Measurements from ENCODE around the gene TMUB1.

Gene TMUB1

DNA sequence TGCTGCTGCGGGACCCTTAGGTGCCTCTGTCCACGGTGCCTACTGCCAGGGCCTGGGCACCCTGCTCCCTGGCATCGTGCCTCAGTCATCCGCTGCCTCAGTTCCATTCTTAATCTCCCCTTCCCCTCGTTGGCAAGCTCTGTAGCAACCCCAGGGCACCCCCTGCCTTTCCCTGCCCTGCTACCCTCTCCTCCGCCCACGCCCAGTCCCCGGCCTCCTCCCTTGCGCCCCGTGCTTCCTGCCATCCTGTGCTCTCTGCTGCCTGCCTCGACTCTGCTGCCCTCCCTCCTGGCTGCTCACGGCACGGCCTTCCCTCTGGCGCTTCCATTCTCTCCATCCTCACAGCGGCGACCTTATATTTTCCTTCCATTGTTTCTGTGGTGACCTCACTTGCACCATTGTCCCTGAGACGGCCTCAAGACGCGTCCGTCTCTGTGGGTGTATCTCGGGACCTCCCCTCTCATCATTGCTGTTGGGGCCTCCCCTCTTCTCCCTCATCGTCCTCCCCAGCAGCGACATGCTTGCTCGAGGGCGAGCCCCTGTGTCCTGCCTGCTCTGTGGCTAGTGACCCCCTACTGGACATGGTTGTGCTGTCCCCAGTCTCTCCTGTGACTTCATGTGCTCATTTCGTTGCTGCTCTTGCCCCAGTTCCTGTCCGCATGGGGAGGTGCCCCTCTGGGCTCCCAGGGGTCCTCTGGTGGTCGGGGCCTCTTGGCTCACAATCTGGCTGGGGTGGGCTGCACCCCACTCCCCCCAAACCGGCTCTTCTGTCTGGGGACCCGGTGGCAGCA lies 38.3 kb upstream of the TMUB1 start:
- in situ Hi-C loops (cut with MboI; ENCODE audit: low sequenced_read_pairs) = loop anchor here (25.0 kb wide), 1 partner anchor 334 kb away; no protein-coding TSS in a partner anchor

DNA sequence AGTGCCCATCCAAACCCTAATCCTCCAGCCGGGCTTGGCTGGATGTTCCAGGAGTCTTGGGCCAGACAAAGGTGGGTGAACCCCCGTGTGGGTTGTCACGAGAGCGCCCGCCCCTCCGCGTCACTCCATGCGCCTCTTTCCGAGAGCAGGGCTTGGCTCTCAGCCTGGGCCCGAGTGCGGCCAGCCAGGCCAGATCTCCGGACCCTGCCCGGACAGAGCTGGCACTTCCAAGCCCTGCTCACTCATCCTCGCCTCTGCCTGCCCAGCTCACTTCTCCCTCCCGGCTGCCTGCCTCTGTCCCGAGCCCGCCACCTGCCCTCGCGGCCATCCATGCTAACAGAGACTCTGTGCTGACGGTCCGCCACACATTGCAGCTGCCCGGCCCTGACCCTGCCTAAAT lies 37.6 kb upstream of the TMUB1 start:
- in situ Hi-C loops (cut with MboI; ENCODE audit: low sequenced_read_pairs) = loop anchor here (25.0 kb wide), 1 partner anchor 334 kb away; no protein-coding TSS in a partner anchor

DNA sequence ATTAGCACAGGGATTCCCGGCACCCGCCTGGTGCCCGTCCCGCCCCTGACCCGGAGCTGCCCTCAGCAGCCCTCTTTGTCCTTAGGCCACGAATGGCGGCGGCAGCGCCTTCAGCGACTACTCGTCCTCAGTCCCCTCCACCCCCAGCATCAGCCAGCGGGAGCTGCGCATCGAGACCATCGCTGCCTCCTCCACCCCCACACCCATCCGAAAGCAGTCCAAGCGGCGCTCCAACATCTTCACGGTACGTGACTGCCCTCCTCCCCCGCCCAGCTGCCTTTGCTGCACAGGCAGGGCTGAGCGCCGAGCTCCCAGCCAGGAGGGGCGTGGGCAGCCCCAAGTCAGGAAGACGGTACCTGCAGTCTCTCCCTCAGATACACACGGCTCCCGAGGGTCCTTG lies 36.6 kb upstream of the TMUB1 start:
- in situ Hi-C loops (cut with MboI; ENCODE audit: low sequenced_read_pairs) = loop anchor here (25.0 kb wide), 1 partner anchor 333 kb away; no protein-coding TSS in a partner anchor

DNA sequence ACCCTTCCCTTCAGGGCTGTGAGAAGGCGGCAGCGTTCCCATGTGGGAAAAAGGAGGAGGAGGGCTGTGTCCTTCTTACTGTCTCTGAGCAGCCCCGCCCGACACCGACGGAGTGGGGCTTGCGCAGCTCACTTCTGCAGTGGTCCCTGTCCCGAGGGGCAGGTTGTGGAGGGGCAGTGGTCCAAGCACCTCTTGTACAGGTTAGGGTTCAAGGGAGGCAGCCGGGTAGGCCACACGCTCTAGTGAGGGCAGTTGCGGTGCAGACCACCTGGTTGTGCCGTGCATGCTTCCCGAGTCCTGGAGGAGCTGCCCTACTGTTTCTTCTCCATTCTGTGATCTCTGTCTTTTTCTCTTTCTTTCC lies 35.7 kb upstream of the TMUB1 start:
- in situ Hi-C loops (cut with MboI; ENCODE audit: low sequenced_read_pairs) = loop anchor here (25.0 kb wide), 1 partner anchor 332 kb away; no protein-coding TSS in a partner anchor

DNA sequence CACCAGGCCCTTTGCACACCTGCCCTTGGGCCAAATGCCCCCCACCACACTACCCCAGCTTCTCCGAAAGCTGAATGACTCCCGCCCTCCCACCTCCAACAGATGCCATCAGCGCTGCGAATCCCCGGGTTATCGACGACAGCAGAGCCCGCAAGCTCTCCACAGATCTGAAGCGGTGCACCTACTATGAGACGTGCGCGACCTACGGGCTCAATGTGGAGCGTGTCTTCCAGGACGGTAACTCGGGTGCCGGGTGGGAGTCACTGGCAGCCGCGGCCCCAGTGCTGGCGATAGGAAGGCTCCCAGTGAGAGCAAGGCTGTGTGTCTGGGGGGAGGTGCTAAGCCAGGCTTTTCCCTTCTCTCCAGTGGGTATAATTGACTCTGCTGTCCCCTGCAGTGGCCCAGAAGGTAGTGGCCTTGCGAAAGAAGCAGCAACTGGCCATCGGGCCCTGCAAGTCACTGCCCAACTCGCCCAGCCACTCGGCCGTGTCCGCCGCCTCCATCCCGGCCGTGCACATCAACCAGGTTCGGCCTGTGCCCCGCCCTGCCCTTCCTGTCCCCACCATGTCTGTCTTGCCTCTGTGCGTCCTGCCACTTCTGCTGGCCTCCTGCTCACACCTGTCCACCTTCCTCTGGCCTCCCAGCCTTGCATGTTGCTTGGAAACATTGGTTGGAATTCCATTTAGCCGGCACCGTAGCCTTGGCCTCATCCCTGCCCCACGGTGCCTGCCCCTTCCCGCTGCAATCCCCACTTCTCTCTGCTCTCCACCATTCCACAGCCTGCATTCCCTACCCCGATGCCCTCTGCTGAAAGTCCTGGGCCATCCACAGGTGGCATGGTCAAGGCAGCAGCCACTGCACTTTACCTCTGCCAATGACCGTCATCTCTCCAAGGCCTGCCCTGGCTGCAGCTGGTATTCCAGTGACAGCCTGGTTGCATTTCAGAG lies 35.1 kb upstream of the TMUB1 start:
- in situ Hi-C loops (cut with MboI; ENCODE audit: low sequenced_read_pairs) = loop anchor here (25.0 kb wide), 1 partner anchor 331 kb away; no protein-coding TSS in a partner anchor

DNA sequence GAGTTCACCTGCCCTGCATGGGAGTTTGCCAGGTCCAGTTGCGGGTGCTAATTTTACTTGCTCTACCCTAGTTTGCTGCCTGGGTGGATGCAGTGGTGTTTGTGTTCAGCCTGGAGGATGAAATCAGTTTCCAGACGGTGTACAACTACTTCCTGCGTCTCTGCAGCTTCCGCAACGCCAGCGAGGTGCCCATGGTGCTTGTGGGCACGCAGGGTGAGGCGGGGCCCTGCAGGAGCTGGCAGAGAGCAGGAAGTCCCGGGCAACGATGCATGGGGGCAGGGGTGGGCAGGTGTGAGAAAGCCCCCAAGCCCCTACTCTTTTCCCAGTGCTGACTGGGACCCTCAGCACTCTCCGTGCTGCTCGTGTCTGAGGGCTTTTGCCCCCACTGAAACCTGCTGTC lies 34.3 kb upstream of the TMUB1 start:
- in situ Hi-C loops (cut with MboI; ENCODE audit: low sequenced_read_pairs) = loop anchor here (25.0 kb wide), 1 partner anchor 330 kb away; no protein-coding TSS in a partner anchor

DNA sequence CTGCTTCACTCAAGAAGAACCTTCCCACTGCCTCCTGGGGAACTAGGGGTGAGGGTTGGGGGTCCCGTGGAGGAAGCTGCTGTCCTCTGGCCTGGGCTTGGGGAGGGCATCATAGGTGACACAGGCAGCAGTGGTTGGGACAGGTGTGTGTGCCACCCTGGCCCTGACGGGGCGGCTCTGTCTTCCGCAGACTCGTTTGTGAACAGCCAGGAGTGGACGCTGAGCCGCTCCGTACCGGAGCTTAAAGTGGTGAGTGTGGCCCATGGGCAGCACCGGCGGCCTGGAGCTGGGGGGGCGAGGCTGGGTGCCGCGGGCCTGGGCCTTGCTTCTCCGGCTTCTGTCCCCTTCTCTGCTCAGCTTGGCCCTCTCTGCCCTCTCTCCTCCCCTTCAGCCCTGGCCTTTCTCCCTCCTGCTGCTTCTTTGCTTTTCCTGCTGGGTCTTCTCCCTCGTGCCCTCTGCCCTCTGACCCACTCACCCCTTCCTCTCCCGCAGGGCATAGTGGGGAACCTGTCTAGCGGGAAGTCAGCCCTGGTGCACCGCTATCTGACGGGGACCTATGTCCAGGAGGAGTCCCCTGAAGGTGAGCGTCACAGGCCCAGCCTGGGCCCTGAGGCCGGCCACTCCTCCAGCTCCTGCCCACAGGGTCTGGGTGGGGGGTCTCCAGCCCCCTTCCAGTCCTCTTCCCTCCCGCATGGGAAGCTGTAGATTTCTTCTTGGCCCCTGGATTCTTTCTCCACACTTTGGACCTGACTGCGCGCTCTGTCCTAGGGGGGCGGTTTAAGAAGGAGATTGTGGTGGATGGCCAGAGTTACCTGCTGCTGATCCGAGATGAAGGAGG lies 33.5 kb upstream of the TMUB1 start:
- in situ Hi-C loops (cut with MboI; ENCODE audit: low sequenced_read_pairs) = loop anchor here (25.0 kb wide), 1 partner anchor 330 kb away; no protein-coding TSS in a partner anchor

DNA sequence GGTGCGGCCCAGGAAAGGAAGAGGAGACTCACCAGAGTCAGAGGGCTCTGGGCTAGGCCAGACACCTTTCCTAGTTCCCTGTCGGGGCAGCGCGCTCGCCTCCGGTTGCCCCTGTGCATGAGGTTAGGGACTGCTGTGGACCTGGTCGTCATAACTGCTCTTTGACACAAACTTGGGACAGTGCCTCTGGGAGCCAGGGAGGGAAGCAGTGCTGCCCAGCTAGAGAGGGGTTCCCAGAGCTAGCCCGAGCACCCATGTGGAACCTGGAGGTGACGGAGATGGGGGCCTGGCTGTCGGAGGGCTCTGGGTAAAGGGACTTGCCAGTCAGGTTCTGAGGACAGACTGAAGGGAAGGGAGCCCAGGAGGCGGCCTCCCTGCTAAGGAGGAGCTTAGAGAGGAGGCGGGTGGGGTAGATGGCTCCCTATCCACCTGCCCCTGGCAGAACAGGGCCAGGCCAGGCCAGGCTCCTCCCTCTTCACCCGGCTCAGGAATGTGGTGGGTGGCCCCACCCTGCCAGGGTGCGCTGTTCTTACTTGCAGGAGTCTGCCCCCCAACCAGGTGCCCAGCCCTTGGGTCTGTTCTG lies 32.6 kb upstream of the TMUB1 start:
- in situ Hi-C loops (cut with MboI; ENCODE audit: low sequenced_read_pairs) = loop anchor here (25.0 kb wide), 1 partner anchor 329 kb away; no protein-coding TSS in a partner anchor

DNA sequence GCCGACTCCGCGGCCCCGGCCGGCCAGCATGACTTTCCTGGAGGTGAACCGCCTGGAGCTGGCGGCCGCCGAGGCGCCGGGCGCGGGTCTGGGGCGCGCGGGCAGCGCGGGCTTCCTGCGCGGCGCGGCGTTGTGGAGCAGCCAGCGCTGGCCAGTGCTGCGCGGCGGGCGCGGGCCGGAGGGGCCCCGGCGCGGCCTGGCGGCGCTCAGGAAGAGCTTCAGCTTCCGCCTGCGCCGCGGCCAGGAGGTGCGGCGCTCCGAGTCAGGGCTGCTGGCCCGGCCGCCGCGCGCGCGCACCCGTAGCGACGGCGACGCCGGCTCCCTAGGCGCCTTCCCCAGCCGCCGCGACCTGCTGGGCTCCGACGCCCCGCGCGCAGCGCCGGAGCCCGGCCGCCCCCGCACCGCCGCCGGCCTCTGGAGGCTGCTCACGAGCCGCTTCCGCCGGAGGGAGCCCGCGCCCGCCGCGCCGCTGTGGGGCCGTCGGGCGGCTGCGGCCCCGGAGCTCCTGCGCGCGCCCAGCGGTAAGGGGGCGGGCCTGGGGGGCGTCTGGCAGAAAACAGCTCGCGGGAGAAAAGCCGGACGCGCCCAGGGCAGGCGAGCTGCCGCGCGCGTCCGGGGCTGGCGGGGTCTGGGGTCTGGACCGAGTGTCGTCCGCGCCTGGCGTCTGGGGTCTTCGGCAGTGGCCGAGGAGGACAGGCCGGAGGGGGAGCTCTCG lies 32.0 kb upstream of the TMUB1 start:
- in situ Hi-C loops (cut with MboI; ENCODE audit: low sequenced_read_pairs) = loop anchor here (25.0 kb wide), 1 partner anchor 328 kb away; no protein-coding TSS in a partner anchor

DNA sequence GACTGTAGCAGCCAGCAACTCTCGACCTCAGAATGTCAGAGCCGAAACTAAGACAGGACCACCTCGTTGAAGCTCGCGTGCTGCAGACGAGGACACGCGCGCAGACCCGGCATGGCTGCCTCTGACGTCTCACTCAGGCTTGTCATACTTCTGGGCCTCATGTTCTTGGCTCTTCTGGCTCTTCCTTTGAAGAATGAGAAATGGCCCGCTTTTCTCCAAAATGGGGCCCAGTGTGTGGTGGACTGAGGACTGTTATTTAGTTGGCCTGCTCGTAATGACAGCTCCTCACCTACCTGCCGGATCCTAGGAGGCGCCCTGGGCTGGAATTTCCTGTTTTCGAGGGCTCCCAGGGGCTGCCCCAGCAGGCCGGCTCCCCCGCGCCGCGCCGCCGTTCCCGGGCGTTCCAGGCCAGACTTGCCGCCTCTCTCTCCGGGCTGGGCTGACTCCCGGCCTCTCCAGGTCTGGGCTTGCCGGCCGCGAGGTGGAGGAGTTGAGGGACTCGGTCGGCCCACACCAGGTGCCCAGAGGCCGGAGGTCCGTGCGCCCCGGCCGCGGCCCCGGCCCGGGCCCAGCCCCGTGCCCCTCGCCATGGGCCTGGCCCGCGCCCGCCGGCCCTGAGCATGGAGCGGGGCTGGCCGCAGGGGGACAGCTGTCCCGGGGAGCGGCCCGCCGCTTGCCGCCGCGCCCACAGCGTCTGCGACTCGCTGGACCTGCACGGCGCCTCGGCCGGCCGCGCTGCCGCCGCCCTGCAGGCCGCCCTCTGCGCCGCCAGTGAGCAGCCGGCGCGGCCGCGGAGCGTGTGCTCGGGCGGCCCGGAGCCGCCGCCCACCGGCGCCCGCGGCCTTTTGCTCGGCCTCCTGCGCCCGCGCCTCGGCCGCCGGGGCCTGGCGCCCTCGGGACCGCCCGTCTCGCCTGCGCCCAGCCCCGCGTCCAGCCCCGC lies 31.1 kb upstream of the TMUB1 start:
- in situ Hi-C loops (cut with MboI; ENCODE audit: low sequenced_read_pairs) = loop anchor here (25.0 kb wide), 1 partner anchor 327 kb away; no protein-coding TSS in a partner anchor

DNA sequence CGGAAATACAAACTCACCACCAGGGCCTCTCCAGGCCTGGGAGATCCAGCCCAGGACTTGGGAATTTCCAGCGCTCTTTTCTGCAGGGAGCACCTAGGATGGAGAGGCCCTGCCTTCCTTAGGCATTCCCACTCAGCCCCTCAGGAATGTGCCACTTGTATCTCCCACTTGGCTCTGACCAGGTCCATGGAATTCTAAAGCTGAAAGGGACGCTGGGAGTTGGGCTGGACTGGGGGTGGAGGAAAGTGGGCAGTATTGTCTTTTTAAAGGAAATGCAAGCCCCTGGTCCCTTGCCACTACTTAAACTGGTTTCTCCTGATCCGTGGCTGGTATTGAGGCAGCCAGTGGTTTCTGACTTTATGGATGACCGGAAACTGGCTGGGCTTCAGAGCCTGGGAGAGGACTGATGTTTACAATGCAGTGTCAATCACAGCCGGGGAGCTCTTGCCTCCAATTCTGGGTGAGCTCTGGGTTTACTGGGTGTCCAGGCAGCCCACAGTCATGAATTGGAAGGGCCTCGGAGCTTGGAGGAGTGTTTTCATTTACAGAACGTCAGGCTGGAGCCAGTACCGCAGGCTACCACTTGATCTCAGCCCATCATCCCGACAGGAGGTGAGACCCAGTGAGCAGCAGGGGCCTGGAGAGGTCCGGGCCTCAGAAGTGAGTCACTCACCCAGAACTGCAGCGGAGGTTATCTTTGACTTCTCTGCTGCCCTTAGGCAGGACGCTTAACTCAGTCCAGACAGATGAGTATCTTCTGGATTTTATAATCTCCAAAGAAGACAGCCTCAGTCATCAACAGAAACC lies 30.3 kb upstream of the TMUB1 start:
- in situ Hi-C loops (cut with MboI; ENCODE audit: low sequenced_read_pairs) = loop anchor here (25.0 kb wide), 1 partner anchor 326 kb away; no protein-coding TSS in a partner anchor

DNA sequence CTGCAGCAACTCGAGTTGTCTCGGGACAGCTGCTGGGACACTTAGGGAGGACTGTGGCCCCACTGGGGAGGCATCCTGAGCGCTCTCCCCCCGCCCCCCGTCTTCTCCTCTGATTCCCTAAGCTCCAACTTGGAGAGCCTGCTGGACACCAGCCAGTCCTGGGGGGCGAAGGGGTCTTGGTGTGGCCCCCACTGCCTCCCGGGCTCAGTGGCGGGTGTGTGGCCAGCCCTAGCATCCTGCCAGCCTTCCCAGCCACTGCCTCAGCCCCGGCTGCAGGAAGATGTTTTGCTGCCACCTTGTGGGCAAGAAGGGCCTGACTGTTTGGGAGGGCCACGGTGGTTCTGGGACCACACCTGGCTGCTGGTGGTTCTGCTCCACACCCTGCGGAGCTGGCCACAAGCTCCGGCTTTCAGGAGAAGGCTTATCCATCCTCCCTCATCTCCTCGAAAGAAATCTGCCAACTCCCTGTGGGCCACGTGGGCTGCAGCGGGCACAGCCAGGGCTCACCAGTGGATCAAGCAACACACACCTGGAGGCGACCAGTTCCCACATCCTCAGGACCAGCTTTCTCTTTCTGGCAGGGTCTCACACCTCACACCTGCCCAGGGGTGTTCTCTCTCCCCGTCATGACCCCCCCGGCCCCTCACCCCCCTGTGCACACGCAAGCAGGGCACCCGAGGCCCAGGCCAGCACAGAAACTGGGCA lies 27.8 kb upstream of the TMUB1 start:
- in situ Hi-C loops (cut with MboI; ENCODE audit: low sequenced_read_pairs) = loop anchor here (25.0 kb wide), 1 partner anchor 324 kb away; no protein-coding TSS in a partner anchor

DNA sequence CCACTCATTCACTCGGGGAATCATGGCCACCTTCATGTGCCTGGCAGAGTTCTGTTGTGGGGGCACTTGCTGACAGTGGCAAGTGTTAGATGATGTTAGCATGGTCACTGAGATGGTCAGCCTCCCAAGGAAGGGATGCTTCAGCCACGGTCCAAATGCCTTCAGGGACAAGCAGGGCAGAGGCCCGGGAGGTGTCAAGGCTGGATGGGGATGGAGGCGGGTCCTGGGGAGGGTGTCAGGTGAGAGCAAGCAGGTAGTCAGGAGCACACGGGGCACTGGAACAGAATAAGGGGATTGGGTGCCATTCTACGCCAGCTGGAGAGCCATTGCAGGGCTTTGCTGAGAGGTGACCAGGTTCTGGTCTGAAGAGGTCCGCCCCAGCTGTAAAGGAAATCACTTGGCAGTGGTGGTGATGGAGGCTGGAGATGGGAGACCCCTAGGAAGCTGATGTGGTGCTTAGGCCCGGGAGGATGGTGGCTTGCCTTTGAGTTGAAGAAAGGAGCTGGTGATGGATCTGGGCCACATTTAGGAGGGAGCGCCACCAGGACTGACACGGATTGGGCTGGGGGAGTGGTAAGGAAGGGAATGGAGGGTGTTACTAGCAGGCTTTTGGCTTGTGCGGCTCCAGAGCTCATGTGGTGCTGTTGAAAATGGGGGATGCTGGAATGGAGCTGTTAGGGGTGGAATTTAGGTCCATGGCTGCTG lies 27.1 kb upstream of the TMUB1 start:
- in situ Hi-C loops (cut with MboI; ENCODE audit: low sequenced_read_pairs) = loop anchor here (25.0 kb wide), 1 partner anchor 323 kb away; no protein-coding TSS in a partner anchor

DNA sequence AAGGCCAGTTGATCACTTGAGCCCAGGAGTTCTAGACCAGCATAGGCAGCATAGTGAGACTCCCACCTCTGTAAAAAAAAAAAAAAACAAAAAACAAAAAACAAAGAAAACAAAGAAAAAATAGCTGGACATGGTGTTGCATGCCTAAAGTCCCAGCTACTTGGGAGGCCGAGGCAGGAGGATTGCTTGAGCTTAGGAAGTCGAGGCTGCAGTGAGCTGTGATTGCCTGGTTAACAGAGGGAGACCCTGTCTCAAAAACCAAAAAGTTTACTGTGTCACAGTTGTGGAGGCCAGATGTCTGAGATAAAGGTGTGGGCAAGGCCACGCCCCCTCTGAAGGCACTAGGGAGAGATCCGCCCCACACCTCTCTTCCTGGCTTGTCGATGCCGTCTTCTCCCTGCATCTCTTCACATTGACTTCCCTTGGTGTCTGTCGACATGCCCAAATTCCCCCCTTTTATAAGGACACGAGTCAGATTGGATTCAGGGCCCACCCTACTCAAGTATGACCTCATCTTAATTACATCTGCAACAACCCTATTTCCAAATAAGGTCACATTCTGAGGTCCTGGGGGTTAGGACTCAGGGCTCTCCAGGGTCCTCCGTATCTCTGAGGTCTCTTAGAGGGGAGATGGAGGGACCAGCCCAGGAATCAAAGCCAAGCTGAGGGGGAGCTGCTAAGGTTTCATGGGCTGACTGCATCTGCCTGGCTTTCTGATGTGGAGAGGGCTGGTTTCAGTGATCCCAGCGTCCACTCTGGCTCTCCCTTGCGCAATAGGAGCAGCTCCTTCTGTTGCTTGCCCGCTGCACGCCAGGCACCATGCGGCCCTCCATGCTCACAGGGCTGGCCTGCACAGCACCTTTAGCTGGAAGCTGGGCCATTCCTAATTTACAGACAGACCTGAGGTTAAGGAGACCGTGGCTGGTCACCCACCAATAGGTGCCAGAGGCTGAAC lies 26.1 kb upstream of the TMUB1 start:
- in situ Hi-C loops (cut with MboI; ENCODE audit: low sequenced_read_pairs) = loop anchor here (25.0 kb wide), 1 partner anchor 322 kb away; no protein-coding TSS in a partner anchor

DNA sequence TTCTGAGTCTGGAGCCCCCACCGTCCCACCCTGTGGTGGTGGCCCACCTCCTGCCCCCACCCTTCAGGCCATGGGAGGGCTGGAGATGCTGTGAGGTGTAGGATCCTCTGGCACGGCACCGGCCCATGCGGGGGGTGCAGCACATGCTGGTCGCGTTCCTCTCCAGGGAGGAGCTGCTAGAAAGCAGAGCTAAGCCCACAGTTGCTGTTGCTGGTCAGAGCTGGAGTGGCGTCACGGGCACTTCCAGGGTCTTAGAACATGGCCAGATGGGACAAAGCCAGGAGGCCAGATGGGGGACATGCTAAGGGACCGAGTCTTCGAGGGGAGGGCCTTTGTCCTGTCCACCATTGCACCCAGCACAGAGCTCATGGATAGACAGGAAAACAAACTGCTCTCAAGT lies 24.6 kb upstream of the TMUB1 start:
- in situ Hi-C loops (cut with MboI; ENCODE audit: low sequenced_read_pairs) = loop anchor here (25.0 kb wide), 1 partner anchor 321 kb away; no protein-coding TSS in a partner anchor

Data from HL-60/S4 treated with phorbol 12-myristate 13-acetate at 8.2 ng/mL for 4 days and 3 days (cell line).